ENCODE measurements around the gene TSPAN11. TPM values are rescaled to one million over a fixed set of nuclear protein-coding genes. Genes with fewer than 3 reads are reported as not detected.

Gene TSPAN11
- total and polyA plus RNA-seq, 2 of the 8 experiments (the other 6 are each of a cell fraction or from before 2014, with no cell fraction given): 3.9 to 8.2 TPM

DNA sequence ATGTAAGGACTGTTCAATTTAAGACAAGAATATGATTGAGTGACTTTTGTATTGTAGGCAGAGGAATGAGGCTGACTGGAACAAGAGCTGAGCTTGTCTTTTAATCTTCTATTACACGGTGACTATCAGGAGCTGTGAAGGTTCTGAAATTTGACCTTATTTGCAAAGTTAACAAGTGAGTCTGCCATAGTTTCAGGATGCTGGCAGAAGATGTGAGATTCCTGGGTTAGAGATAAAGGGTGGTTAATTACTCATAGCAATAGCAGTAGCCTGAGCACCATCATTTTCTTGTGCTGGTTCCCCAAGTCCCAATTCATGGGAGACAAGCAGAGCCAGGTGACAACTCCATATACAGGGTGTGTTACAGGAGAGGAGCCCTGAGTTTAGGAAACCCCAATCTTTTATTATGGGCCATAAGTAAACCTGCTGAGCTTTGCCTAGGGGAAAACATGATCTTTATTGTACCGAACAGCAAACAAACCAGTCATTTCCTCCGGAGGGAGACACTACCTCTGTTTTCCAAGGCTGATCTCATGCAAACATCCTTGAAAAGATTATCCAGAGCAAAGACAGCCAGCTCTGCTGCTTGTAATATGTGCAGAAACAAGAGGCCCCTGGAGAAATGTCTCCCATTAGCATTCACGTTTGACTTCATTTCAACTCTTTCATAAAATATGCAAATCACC is 95.4 kb downstream of the TSPAN11 start:
- H3K18ac ChIP-seq (ENCODE audit: extremely low read depth, low read length): no peak overlapping the region
- no peak overlapping the region for H3K4ac ChIP-seq (replicated peaks; ENCODE audit: insufficient read length, low read depth, low read length)
- H3K36me3 ChIP-seq (ENCODE audit: control insufficient read depth in 2 of 4, insufficient read depth in 4 of 4, low read length in 3 of 4): no peaks in the 10 kb centered on the region; a peak in 1 of 8 replicates
- no peaks in the 10 kb centered on the region for H3K79me2 ChIP-seq (ENCODE audit: control insufficient read depth in 1 of 2, insufficient read depth in 2 of 2, low read length in 2 of 2)
- ChIA-PET CTCF (ENCODE audit: partially characterized antibody) (interaction anchor here (0.6 to 3.1 kb wide), 18 partner anchors 9 to 225 kb away, joined by 3 to 14 read pairs (median 4); partner anchors contain the start of gene DDX11), POLR2A (ENCODE audit: partially characterized antibody) (interaction anchor here (0.9 kb wide), 1 partner anchor 53 kb away, joined by 3 read pairs; no protein-coding TSS in a partner anchor)
- H3K4me3 ChIP-seq (ENCODE audit: extremely low read depth in 1 of 4, insufficient read depth in 2 of 4, low read depth in 3 of 4, low read length in 4 of 4): no peak overlapping the region
- DNase-seq (ENCODE audit: low read depth in 1 of 2, low spot score in 2 of 2): peak in 1 of 2 experiments; percentile 17
- FAIRE-seq: no peak
- no peak overlapping the region for H4K8ac ChIP-seq (ENCODE audit: extremely low read depth, insufficient read depth, low read length)
- no peak overlapping the region for H3K9ac ChIP-seq (replicated peaks in 1 of 4; ENCODE audit: extremely low read depth in 1 of 4, low read depth in 3 of 4, low read length in 3 of 4)
- H2AFZ ChIP-seq (ENCODE audit: low read length): no peak overlapping the region
- H3K23me2 ChIP-seq (ENCODE audit: low read depth, low read length): peaks cover 3% of the 10 kb centered on the region; the same call in 1 of the 2 replicates
- H2BK15ac ChIP-seq (ENCODE audit: low read length): no peak overlapping the region
- H3K27ac ChIP-seq (ENCODE audit: low read depth, low read length): no peak overlapping the region
- no peak overlapping the region for H3K4me2 ChIP-seq (ENCODE audit: insufficient read depth in 1 of 2, low read depth in 2 of 2, low read length in 2 of 2)
- H2BK20ac ChIP-seq (ENCODE audit: low read length): no peak overlapping the region
- H3K9me3 ChIP-seq (ENCODE audit: insufficient read depth in 2 of 2, low read depth in 1 of 2, low read length in 1 of 2): no peaks in the 10 kb centered on the region; a peak in 1 of 4 replicates
- no peaks in the 10 kb centered on the region for H3K27me3 ChIP-seq (replicated peaks in 1 of 4; ENCODE audit: control insufficient read depth in 3 of 4, extremely low read depth in 1 of 4, insufficient read depth in 3 of 4, low read length in 3 of 4)
- no peaks in the 10 kb centered on the region for H3K4me1 ChIP-seq (replicated peaks in 1 of 4; ENCODE audit: control insufficient read depth in 3 of 4, insufficient read depth in 4 of 4, low read length in 3 of 4)
- no peak overlapping the region for H2BK5ac ChIP-seq (ENCODE audit: low read depth, low read length)
- 84% methylated on average over 4 of the region's 4 CpGs; no CpG with 5 or more reads in 1 of the 2 experiments for WGBS, 2 experiments (ENCODE audit: extremely low coverage in 1 of 2, insufficient coverage in 1 of 2, insufficient read length in 1 of 2, insufficient replicate concordance in 2 of 2, low coverage in 1 of 2, low lambda C conversion rate in 2 of 2, missing lambda C conversion rate in 1 of 2)
- H2BK120ac ChIP-seq (replicated peaks; ENCODE audit: low read depth, low read length): no peak overlapping the region
- no peak overlapping the region for H4K5ac ChIP-seq (ENCODE audit: insufficient read length, low read depth, low read length)
- no peaks in the 10 kb centered on the region for H4K20me1 ChIP-seq (replicated peaks in 1 of 2; ENCODE audit: control insufficient read depth in 1 of 2, insufficient read depth in 2 of 2, low read length in 2 of 2)
- H2AK5ac ChIP-seq (ENCODE audit: low read depth, low read length): no peak overlapping the region
- H2BK12ac ChIP-seq (ENCODE audit: low read depth, low read length): no peak overlapping the region
- H3K79me1 ChIP-seq (ENCODE audit: low read depth, low read length): no peaks in the 10 kb centered on the region
- no peak overlapping the region for H3K56ac ChIP-seq (replicated peaks; ENCODE audit: insufficient read length, low read depth, low read length)
- H3K14ac ChIP-seq (ENCODE audit: insufficient read length): no peak overlapping the region
- no peak overlapping the region for H4K91ac ChIP-seq (replicated peaks; ENCODE audit: insufficient read length, low read length)
- H3K23ac ChIP-seq (ENCODE audit: insufficient read length): no peak overlapping the region
- TF ChIP-seq, protein P1, sequence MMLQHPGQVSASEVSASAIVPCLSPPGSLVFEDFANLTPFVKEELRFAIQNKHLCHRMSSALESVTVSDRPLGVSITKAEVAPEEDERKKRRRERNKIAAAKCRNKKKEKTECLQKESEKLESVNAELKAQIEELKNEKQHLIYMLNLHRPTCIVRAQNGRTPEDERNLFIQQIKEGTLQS (IDR thresholded peaks at IDR 0.05; ENCODE audit: insufficient read depth, low read depth, low read length): no peak
- no peak for TF ChIP-seq JUND (IDR thresholded peaks at IDR 0.05; ENCODE audit: low read length)
- TF ChIP-seq MAX (IDR thresholded peaks at IDR 0.05): no peak
- no peak for TF ChIP-seq NANOG (IDR thresholded peaks at IDR 0.05; ENCODE audit: insufficient read depth, low read depth, low read length, poor library complexity, severe bottlenecking)
- TF ChIP-seq RAD21 (IDR thresholded peaks at IDR 0.05 in 1 of 2, conservative IDR thresholded peaks at IDR 0.05 in 1 of 2; ENCODE audit: low read depth in 2 of 2, low read length in 2 of 2): peak; percentile 20 to 29; a peak in 2 of 4 replicates
- no peak for TF ChIP-seq SAP30 (IDR thresholded peaks at IDR 0.05; ENCODE audit: insufficient read depth, insufficient replicate concordance, low read length)

All from H1 (cell line).